GM12864 (cell line): Measurements from ENCODE around the gene LIX1L.
A peak's percentile ranks its signal among the peaks of the same experiment; 100 is the strongest.

ENCODE experiments used
- DNase-seq: peaks from one replicate; pipeline ENCODE4 v3.0.0-alpha.2; 2011; ENCODE audit warnings: low read depth
- H3K4me3 ChIP-seq: 2 replicates; pipeline ENCODE4 v1.5.1; 2011; ENCODE audit warnings: mild to moderate bottlenecking, low read depth, low read length, control low read depth
- CTCF ChIP-seq: IDR thresholded peaks from 2 replicates; pipeline ENCODE4 v1.5.1; 2011; ENCODE audit warnings: low read depth, mild to moderate bottlenecking, moderate library complexity, low read length, control low read depth, inconsistent platforms; ENCODE audit errors: missing control alignments

LIX1L gene

GRCh38 chr1:145958734-145959133 lies 917 bp upstream of the LIX1L start:
- TF ChIP-seq CTCF: no peak
- H3K4me3 ChIP-seq: no peak overlapping the region
- DNase-seq: no peak

GRCh38 chr1:145956781-145957442 lies 905 bp downstream of the LIX1L start:
- no peak for DNase-seq
- TF ChIP-seq CTCF: no peak
- H3K4me3 ChIP-seq: peak overlapping the region; percentile 94

GRCh38 chr1:145956361-145956760 lies 1.5 kb downstream of the LIX1L start:
- no peak for TF ChIP-seq CTCF
- DNase-seq: no peak
- H3K4me3 ChIP-seq: peak overlapping the region; percentile 94; the same call in 1 of the 2 replicates

- H3K4me3 ChIP-seq: no peak overlapping the region
- no peak for TF ChIP-seq CTCF
- no peak for DNase-seq
Observed at GRCh38 chr1:145955436-145955835, 2.4 kb downstream of the LIX1L start.

GRCh38 chr1:145953861-145954260 lies 4.0 kb downstream of the LIX1L start:
- H3K4me3 ChIP-seq: no peak overlapping the region
- DNase-seq: no peak
- TF ChIP-seq CTCF: no peak

- DNase-seq: no peak
- no peak overlapping the region for H3K4me3 ChIP-seq
- TF ChIP-seq CTCF: no peak
Observed at GRCh38 chr1:145952903-145953302, 4.9 kb downstream of the LIX1L start.

GRCh38 chr1:145951526-145951925 lies 6.3 kb downstream of the LIX1L start:
- DNase-seq: no peak
- TF ChIP-seq CTCF: no peak
- H3K4me3 ChIP-seq: no peak overlapping the region
